GM12878 (cell line): ENCODE data around the gene NAP1L2. TPM values are rescaled to one million over a fixed set of nuclear protein-coding genes. Genes with fewer than 3 reads are reported as not detected.

Experiments used
- ATAC-seq: fragments of 200-7000 bp; cut with Tn5 transposase; 3 replicates; pipeline ENCODE4 v1.9.1; 2020; ENCODE audit warnings: mild to moderate bottlenecking, moderate library complexity
- Bru-seq: library from RNA; stranded (reverse); fragments of 400-500 nt; gene quantifications from one replicate; lab custom pipeline; 2021; lab: Mats Ljungman, UMichigan
- BruChase-seq, 2 experiments: library from RNA; stranded (reverse); fragments of 400-500 nt; gene quantifications; one replicate each; lab custom pipeline; 2021; lab: Mats Ljungman, UMichigan
- BruUV-seq: library from RNA; stranded (reverse); fragments of 400-500 nt; replicated peaks from 2 replicates; lab custom pipeline; 2021; lab: Mats Ljungman, UMichigan
- CTCF ChIA-PET: fragments of 300-600 bp; sonication (Branson Sonifier 250); formaldehyde crosslinking; extraction: SDS; loops from one replicate; lab custom pipeline; 2021; ENCODE audit warnings: inconsistent platforms; lab: Yijun Ruan, JAX
- POLR2A ChIA-PET: fragments of 350-600 bp; formaldehyde crosslinking; extraction: SDS; loops from one replicate; lab custom pipeline; 2021; ENCODE audit warnings: inconsistent platforms; lab: Charles Lee
- RAD21 ChIA-PET: fragments of 300-600 bp; sonication (Branson Sonifier 250); formaldehyde crosslinking; loops from one replicate; lab custom pipeline; 2023; ENCODE audit warnings: antibody characterized with exemption; ENCODE audit not compliant: unreplicated experiment; lab: Charles Lee
- SMC1A ChIA-PET: fragments of 300-600 bp; sonication (Branson Sonifier 250); formaldehyde crosslinking; loops from one replicate; lab custom pipeline; 2023; ENCODE audit not compliant: unreplicated experiment, uncharacterized antibody; lab: Charles Lee
- DNase-seq: peaks from one replicate; pipeline ENCODE4 v3.0.0-alpha.2; 2011; ENCODE audit warnings: low read depth, low spot score
- FAIRE-seq: peaks from 3 replicates; lab custom pipeline; 2011; peaks lifted over from hg19 to GRCh38; lab: Jason Lieb, UNC
- H2AFZ ChIP-seq: 2 replicates; pipeline ENCODE4 v1.6.0; 2011; ENCODE audit warnings: low read depth, low read length, control low read depth; ENCODE audit not compliant: control insufficient read depth
- H3K27ac ChIP-seq: 2 replicates; pipeline ENCODE4 v1.5.1; 2011; ENCODE audit warnings: control low read depth; ENCODE audit not compliant: control insufficient read depth, insufficient read depth
- H3K27me3 ChIP-seq, 2 experiments: replicated peaks in 1 of 2; 2 replicates each; pipeline versions ENCODE4 v1.6.0 to v1.6.1; 2011; ENCODE audit warnings: low read length in 1 of 2; ENCODE audit not compliant: control insufficient read depth in 2 of 2, insufficient read depth in 2 of 2
- H3K36me3 ChIP-seq, 2 experiments: 2 replicates each; pipeline ENCODE4 v1.5.1; 2011; ENCODE audit warnings: low read length in 1 of 2; ENCODE audit not compliant: control insufficient read depth in 2 of 2, insufficient read depth in 2 of 2
- H3K4me1 ChIP-seq: 2 replicates; pipeline ENCODE4 v1.6.1; 2011; ENCODE audit warnings: mild to moderate bottlenecking, low read length, moderate library complexity, mixed read lengths; ENCODE audit not compliant: control insufficient read depth, insufficient read depth
- H3K4me2 ChIP-seq: 2 replicates; pipeline ENCODE4 v1.6.0; 2011; ENCODE audit warnings: control low read depth; ENCODE audit not compliant: control insufficient read depth, insufficient read depth
- H3K4me3 ChIP-seq: fragments of 200-600 bp; sonication (generic); 2 replicates; pipeline ENCODE4 v1.5.1; 2016
- H3K79me2 ChIP-seq: 2 replicates; pipeline ENCODE4 v1.6.0; 2011; ENCODE audit warnings: low read length; ENCODE audit not compliant: control insufficient read depth, insufficient read depth
- H3K9ac ChIP-seq: 2 replicates; pipeline ENCODE4 v1.8.0; 2011; ENCODE audit warnings: low read length, control low read depth, mixed read lengths; ENCODE audit not compliant: control insufficient read depth, insufficient read depth
- H3K9me3 ChIP-seq: replicated peaks from 3 replicates; pipeline ENCODE4 v1.5.1; 2011; ENCODE audit warnings: mild to moderate bottlenecking, low read length; ENCODE audit not compliant: control insufficient read depth, insufficient read depth
- H4K20me1 ChIP-seq: 2 replicates; pipeline ENCODE4 v1.6.0; 2011; ENCODE audit not compliant: control insufficient read depth, insufficient read depth
- CREB1 ChIP-seq: IDR thresholded peaks from 2 replicates; pipeline ENCODE4 v1.6.1; 2012; ENCODE audit warnings: low read depth, mild to moderate bottlenecking, inconsistent platforms
- CREM ChIP-seq: IDR thresholded peaks from 2 replicates; pipeline ENCODE4 v1.6.1; 2014; ENCODE audit warnings: antibody characterized with exemption, low read depth
- MTA3 ChIP-seq: IDR thresholded peaks from 2 replicates; pipeline ENCODE4 v1.6.1; 2012; ENCODE audit warnings: low read length, inconsistent platforms, borderline replicate concordance
- POLR2A ChIP-seq: IDR thresholded peaks from 2 replicates; pipeline ENCODE4 v1.6.1; 2011; ENCODE audit warnings: low read depth, mild to moderate bottlenecking, low read length
- POLR2AphosphoS2 ChIP-seq: IDR thresholded peaks from 2 replicates; pipeline ENCODE4 v1.6.1; 2011; ENCODE audit warnings: low read depth, mild to moderate bottlenecking, low read length, improper control_type of control experiment, moderate library complexity
- POLR2AphosphoS5 ChIP-seq: IDR thresholded peaks from 2 replicates; pipeline ENCODE4 v1.6.1; 2011; ENCODE audit warnings: mild to moderate bottlenecking, low read length, inconsistent platforms
- TAF1 ChIP-seq: IDR thresholded peaks from 2 replicates; pipeline ENCODE4 v1.6.1; 2011; ENCODE audit warnings: mild to moderate bottlenecking, low read depth, low read length, borderline replicate concordance
- USF1 ChIP-seq: IDR thresholded peaks from 2 replicates; pipeline ENCODE4 v1.6.1; 2011; ENCODE audit warnings: borderline replicate concordance, low read depth, mild to moderate bottlenecking, moderate library complexity, mixed read lengths, low read length; ENCODE audit not compliant: insufficient read depth; ENCODE audit errors: extremely low read length
- YY1 ChIP-seq: IDR thresholded peaks from 2 replicates; pipeline ENCODE4 v1.6.1; 2011; ENCODE audit warnings: low read depth, mild to moderate bottlenecking, low read length
- WGBS: methylation state at CpG from one replicate; pipeline ENCODE4 v1.1.6; 2016; ENCODE audit warnings: low lambda C conversion rate; ENCODE audit not compliant: insufficient replicate concordance, insufficient coverage; ENCODE audit errors: missing lambda C conversion rate; 5-methylcytosine and 5-hydroxymethylcytosine counted together
- in situ Hi-C: fragments of 300-500 bp; cut with MboI; formaldehyde crosslinking; loops from 9 replicates; pipeline ENCODE4 v1.14.3; 2018; ENCODE audit warnings: mixed read lengths
- intact Hi-C: fragments of 100-400 bp; cut with micrococcal nuclease; formaldehyde crosslinking; loops from one replicate; pipeline ENCODE4 v1.14.2; 2022; ENCODE audit not compliant: unreplicated experiment
- long read RNA-seq, 2 experiments: library from polyadenylated mRNA; unstranded; transcript quantifications; one replicate each; pipeline ENCODE4 v2.0.0, GENCODE V29; 2019 to 2020
- polyA minus RNA-seq, 3 experiments: library from RNA; depleted of rRNA, polyadenylated mRNA; stranded (reverse); fragments of >200 nt; gene quantifications; 2 replicates each; pipeline ENCODE4 v1.2.3, GENCODE V29; 2011
- polyA plus RNA-seq, 11 experiments: library from polyadenylated mRNA; depleted of rRNA in 4 of 11; unstranded in 6 of 11; stranded (reverse) in 5 of 11; fragments of >200 nt; fragmentation: Nextera tagmentation in 4 of 11; fragmentation: Illumina TruSeq in 1 of 11; extraction: Ambion mirVana in 4 of 11; extraction: Trizol in 1 of 11; gene quantifications; 1 replicate in 1 of 11; 2 replicates in 10 of 11; pipeline versions ENCODE4 v1.2.1 to v1.2.3, GENCODE V29; 2011 to 2016; ENCODE audit warnings: inconsistent platforms in 2 of 11, missing spikeins in 2 of 11, low read depth in 1 of 11
- total RNA-seq, 4 experiments: library from RNA; depleted of rRNA in 3 of 4; stranded (reverse); fragments of >200 nt in 3 of 4; fragmentation: Illumina TruSeq in 1 of 4; extraction: Trizol in 1 of 4; gene quantifications; 2 replicates each; pipeline versions ENCODE4 v1.2.1 to v1.2.3, GENCODE V29; 2013 to 2021

The NAP1L2 gene
- not detected in 2 replicates for total RNA-seq (2013; cell fraction: nucleolus; rRNA removed)
- total RNA-seq (2014; rRNA removed) (2.9 and 3.8 TPM in 2 replicates), total RNA-seq (2014; rRNA removed; fragmentation: Illumina TruSeq; extraction: Trizol) (4.4 and 4.7 TPM in 2 replicates), total RNA-seq (2021) (3.6 and 3.9 TPM in 2 replicates), polyA plus RNA-seq (2011; rRNA removed) (0.04 and 0.05 TPM in 2 replicates), polyA plus RNA-seq (2014; fragmentation: Illumina TruSeq; extraction: Trizol) (4.1 and 4.6 TPM in 2 replicates), polyA plus RNA-seq (2014; fragmentation: Nextera tagmentation; extraction: Ambion mirVana) (1 to 10 TPM; 2.2 to 4.9 TPM), polyA plus RNA-seq (2014; rRNA removed) (2.7 and 4.0 TPM in 2 replicates), polyA plus RNA-seq (2016; fragmentation: Nextera tagmentation; extraction: Ambion mirVana) (1 to 10 TPM; 1.4 to 2.3 TPM), polyA minus RNA-seq (2011; rRNA and poly(A)+ RNA removed) (not detected in 2 replicates), Bru-seq, nascent RNA (not detected), BruChase-seq, experiment 1, labeled RNA remaining after a 6-hour chase (not detected), BruChase-seq, experiment 2, labeled RNA remaining after a 2-hour chase (percentile 23 among the genes with signal in this experiment)
- polyA plus RNA-seq (2011; ENCODE audit: low read depth), result 1.7 TPM
- polyA plus RNA-seq (2011; cell fraction: cytosol; rRNA removed), result not detected in 2 replicates
- polyA plus RNA-seq (2011; cell fraction: nucleus; rRNA removed), result not detected in 2 replicates
- 3.0 and 3.6 TPM in 2 replicates for polyA plus RNA-seq (2012)
- not detected in 2 replicates for polyA minus RNA-seq (2011; cell fraction: cytosol; rRNA and poly(A)+ RNA removed)
- polyA minus RNA-seq (2011; cell fraction: nucleus; rRNA and poly(A)+ RNA removed), result not detected in 2 replicates
- long read RNA-seq, experiment 1, result 0 reads
- long read RNA-seq, experiment 2, result 0 reads

GRCh38 chrX:73214426-73215094 lies at the start of gene NAP1L2:
Gene NAP1L2 (minus strand): TSS chrX:73214851. CDS start chrX:73214492, 359 bp downstream.
- no peaks in the 10 kb centered on the region for H3K36me3 ChIP-seq
- H3K9me3 ChIP-seq, result no peaks in the 10 kb centered on the region
- H3K4me3 ChIP-seq, result peak within 1 kb of the TSS; percentile 54
- 41% methylated on average over 30 of the region's 30 CpGs for WGBS
- in situ Hi-C loops (no loop called here), intact Hi-C loops (no loop called here)
- no peaks in the 10 kb centered on the region for H3K4me1 ChIP-seq
- no peaks in the 10 kb centered on the region for H3K27me3 ChIP-seq
- peak within 1 kb of the TSS; percentile 38 for H3K4me2 ChIP-seq
- no peaks in the 10 kb centered on the region for H3K79me2 ChIP-seq
- ChIA-PET SMC1A (interaction anchor here (0.9 kb wide), 1 partner anchor 828 kb away, joined by 3 read pairs; no protein-coding TSS in a partner anchor), POLR2A (no interaction called here), CTCF (no interaction called here), RAD21 (no interaction called here)
- H3K9ac ChIP-seq, result peak within 1 kb of the TSS; percentile 48; the same call in 1 of the 2 replicates
- FAIRE-seq (peak; percentile 78), ATAC-seq (no peak), DNase-seq (no peak)
- no peaks in the 10 kb centered on the region for H4K20me1 ChIP-seq
- peak within 1 kb of the TSS; percentile 52 for H3K27ac ChIP-seq
- peak within 1 kb of the TSS; percentile 59 for H2AFZ ChIP-seq
- TF ChIP-seq MTA3 (no peak), CREB1 (peak; percentile 81), YY1 (peak; percentile 73), POLR2AphosphoS5 (0 out of 2 replicates have a peak, but pooled peaks have one; percentile 29), TAF1 (peak; percentile 41; the same call in 1 of the 2 replicates), POLR2A (peak; percentile 83), POLR2AphosphoS2 (no peak), CREM (peak; percentile 75; the same call in 1 of the 2 replicates), USF1 (no peak)
- no TSS peak for BruUV-seq
